MG63 (cell line): ENCODE results near the gene CD207. TPM values are rescaled to one million over a fixed set of nuclear protein-coding genes. Genes with fewer than 3 reads are reported as not detected.
"Not testable (repeated sequence)": the region's sequence is repeated elsewhere in the genome, so short reads cannot be mapped to it uniquely, and the experiment has no call there.

Experiments used
- DNase-seq: peaks from one replicate; pipeline ENCODE4 v3.0.0-alpha.2; 2020
- H3K27me3 ChIP-seq: fragments of 250-450 bp; sonication (Bioruptor Pico); 2 replicates; pipeline ENCODE4 v1.5.1; 2020; ENCODE audit warnings: mild to moderate bottlenecking, moderate library complexity
- H3K36me3 ChIP-seq: fragments of 250-450 bp; sonication (Bioruptor Pico); 2 replicates; pipeline ENCODE4 v1.5.1; 2020; ENCODE audit warnings: mild to moderate bottlenecking, moderate library complexity
- H3K4me3 ChIP-seq: fragments of 250-450 bp; sonication (Bioruptor Pico); 2 replicates; pipeline ENCODE4 v1.5.1; 2020; ENCODE audit warnings: mild to moderate bottlenecking, moderate library complexity
- H3K9me3 ChIP-seq: fragments of 250-450 bp; sonication (Bioruptor Pico); 2 replicates; pipeline ENCODE4 v1.5.1; 2020; ENCODE audit warnings: mild to moderate bottlenecking, moderate library complexity
- total RNA-seq: library from RNA; depleted of rRNA; stranded (reverse); fragments of >200 nt; shearing (Covaris generic); gene quantifications from 2 replicates; pipeline ENCODE4 v1.2.3, GENCODE V29; 2014; ENCODE audit warnings: low replicate concordance

Gene CD207
- total RNA-seq, 1 experiment from 2014 or later, result not detected

- Histone ChIP-seq H3K4me3 (no peak overlapping the region), H3K9me3 (no peaks in the 10 kb centered on the region), H3K27me3 (no peaks in the 10 kb centered on the region), H3K36me3 (no peaks in the 10 kb centered on the region)
- DNase-seq, result no peak
Observed at GRCh38 chr2:70807828-70808118, 27.8 kb downstream of the CD207 start.

DNA sequence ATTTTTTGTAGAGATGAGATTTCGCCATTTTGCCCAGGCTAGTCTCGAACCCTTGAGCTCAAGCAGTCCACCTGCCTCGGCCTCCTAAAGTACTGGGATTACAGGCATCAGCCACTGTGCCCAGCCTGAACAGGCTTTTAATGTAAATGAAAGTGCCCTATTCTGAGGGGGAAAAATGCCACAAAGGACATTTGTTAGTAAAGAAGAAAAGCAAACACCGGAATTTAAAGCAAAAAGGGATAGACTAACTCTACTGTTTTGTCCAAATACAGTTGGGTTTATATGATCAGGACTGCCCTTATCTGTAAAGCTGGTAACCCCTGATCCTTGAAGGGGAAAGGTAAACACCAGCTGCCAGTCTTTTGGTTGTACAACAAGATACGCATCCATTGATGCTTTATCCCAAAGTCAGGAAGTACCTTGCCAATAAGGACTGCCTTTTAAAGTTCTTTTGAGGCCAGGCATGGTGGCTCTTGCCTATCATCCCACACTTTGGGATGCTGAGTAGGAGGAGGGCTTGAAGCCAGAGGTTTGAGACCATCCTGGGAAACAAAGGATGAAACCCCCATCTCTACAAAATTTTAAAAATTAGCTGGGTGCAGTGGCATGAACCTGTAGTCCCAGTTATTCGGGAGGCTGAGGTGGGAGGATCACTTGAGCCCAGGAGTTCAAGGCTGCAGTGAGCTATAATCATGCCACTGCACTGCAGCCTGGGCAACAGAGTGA is 28.4 kb downstream of the CD207 start:
- Histone ChIP-seq H3K4me3 (no peak overlapping the region), H3K9me3 (no peaks in the 10 kb centered on the region), H3K27me3 (no peaks in the 10 kb centered on the region), H3K36me3 (no peaks in the 10 kb centered on the region)
- DNase-seq, result no peak

DNA sequence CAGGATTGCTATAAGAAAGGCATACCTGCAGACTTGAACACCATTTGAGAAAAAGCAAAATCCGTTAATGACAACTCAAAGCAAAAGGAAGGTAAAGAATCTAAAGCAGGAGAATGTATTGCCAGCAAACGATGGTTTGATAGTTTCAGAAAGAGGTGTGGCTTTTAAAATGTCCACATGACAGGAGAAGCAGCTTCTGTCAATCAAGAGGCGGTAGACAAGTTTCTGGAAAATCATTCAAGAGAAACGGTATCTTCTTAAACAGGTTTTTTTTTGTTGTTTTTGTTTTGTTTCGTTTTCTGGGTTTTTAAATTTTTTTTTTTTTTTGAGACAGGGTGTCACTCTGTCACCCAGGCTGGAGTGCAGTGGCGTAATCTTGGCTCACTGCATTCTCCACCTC is 29.0 kb downstream of the CD207 start:
- no peaks in the 10 kb centered on the region for H3K36me3 ChIP-seq
- no peaks in the 10 kb centered on the region for H3K27me3 ChIP-seq
- H3K4me3 ChIP-seq, result no peak overlapping the region
- DNase-seq, result no peak
- no peaks in the 10 kb centered on the region for H3K9me3 ChIP-seq

GRCh38 chr2:70806013-70806412 is 29.6 kb downstream of the CD207 start:
- H3K27me3 ChIP-seq, result no peaks in the 10 kb centered on the region

GRCh38 chr2:70801607-70802263 is 33.9 kb downstream of the CD207 start:
- no peak overlapping the region for H3K4me3 ChIP-seq
- no peaks in the 10 kb centered on the region for H3K9me3 ChIP-seq
- no peaks in the 10 kb centered on the region for H3K27me3 ChIP-seq
- DNase-seq, result no peak
- no peaks in the 10 kb centered on the region for H3K36me3 ChIP-seq

More at GRCh38 chr2:70806013-70806412, 29.6 kb downstream of the CD207 start:
- H3K9me3 ChIP-seq, result no peaks in the 10 kb centered on the region
- no peak for DNase-seq
- H3K4me3 ChIP-seq, result no peak overlapping the region
- H3K36me3 ChIP-seq, result no peaks in the 10 kb centered on the region

- H3K36me3 ChIP-seq, result no peaks in the 10 kb centered on the region
- no peak overlapping the region for H3K4me3 ChIP-seq
- no peaks in the 10 kb centered on the region for H3K27me3 ChIP-seq
- no peak for DNase-seq
- H3K9me3 ChIP-seq, result no peaks in the 10 kb centered on the region
Observed at GRCh38 chr2:70799706-70800105, 35.9 kb downstream of the CD207 start.

- H3K9me3 ChIP-seq, DNase-seq, H3K27me3 ChIP-seq, H3K36me3 ChIP-seq, H3K4me3 ChIP-seq: not testable (repeated sequence)
Observed at GRCh38 chr2:70797996-70798395, 37.6 kb downstream of the CD207 start.

DNA sequence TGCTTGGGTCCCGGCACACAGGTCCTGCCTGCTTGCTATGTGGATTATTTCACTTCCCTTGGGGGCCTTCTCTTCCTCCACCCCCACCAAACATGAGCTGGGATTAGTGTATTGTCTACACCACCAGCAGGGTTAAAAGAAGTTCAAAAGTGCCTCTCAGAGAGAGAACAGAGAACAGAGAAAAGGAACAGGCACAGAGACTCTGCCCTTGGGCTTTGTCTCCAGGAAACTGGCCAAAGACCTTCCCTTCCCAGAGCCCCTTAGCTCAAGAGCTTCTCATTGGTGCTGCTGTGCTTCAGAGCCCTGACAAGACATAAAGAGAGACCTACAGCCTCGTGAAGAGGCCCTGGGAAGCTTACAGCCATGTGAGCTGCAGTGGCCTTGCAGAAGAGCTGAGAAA is 38.1 kb downstream of the CD207 start:
- no peaks in the 10 kb centered on the region for H3K36me3 ChIP-seq
- no peaks in the 10 kb centered on the region for H3K27me3 ChIP-seq
- no peak for DNase-seq
- H3K4me3 ChIP-seq, result no peak overlapping the region
- no peaks in the 10 kb centered on the region for H3K9me3 ChIP-seq

DNA sequence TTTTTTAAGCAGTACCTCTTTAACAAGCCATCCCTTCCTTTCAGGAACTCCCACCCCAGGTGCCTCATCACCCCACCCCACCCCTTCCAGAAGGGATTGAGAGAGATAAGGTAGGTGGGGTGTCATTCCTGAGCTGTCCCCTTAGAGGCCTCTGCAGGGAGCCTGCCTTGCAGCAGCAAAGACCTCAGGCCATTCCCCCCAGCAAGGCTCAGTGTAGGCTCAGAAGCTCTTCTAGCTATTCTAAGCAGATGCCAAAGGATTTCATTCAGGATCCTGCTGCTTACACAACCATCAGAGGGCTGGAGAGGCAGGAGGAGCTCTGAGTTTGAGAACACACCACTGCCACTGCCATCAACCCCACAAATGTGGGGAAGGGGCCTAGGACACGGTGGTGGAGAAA is 39.4 kb downstream of the CD207 start:
- no peaks in the 10 kb centered on the region for H3K9me3 ChIP-seq
- DNase-seq, result no peak
- no peaks in the 10 kb centered on the region for H3K36me3 ChIP-seq
- no peak overlapping the region for H3K4me3 ChIP-seq
- no peaks in the 10 kb centered on the region for H3K27me3 ChIP-seq

GRCh38 chr2:70795164-70795995 is 40.2 kb downstream of the CD207 start:
- no peaks in the 10 kb centered on the region for H3K36me3 ChIP-seq
- H3K4me3 ChIP-seq, result no peak overlapping the region
- DNase-seq, result no peak
- H3K9me3 ChIP-seq, result no peaks in the 10 kb centered on the region
- no peaks in the 10 kb centered on the region; the same call in 1 of the 2 replicates for H3K27me3 ChIP-seq

GRCh38 chr2:70793450-70793849 is 42.2 kb downstream of the CD207 start:
- Histone ChIP-seq H3K36me3 (no peaks in the 10 kb centered on the region), H3K27me3 (peaks cover 11% of the 10 kb centered on the region), H3K9me3 (no peaks in the 10 kb centered on the region), H3K4me3 (no peak overlapping the region)
- no peak for DNase-seq

DNA sequence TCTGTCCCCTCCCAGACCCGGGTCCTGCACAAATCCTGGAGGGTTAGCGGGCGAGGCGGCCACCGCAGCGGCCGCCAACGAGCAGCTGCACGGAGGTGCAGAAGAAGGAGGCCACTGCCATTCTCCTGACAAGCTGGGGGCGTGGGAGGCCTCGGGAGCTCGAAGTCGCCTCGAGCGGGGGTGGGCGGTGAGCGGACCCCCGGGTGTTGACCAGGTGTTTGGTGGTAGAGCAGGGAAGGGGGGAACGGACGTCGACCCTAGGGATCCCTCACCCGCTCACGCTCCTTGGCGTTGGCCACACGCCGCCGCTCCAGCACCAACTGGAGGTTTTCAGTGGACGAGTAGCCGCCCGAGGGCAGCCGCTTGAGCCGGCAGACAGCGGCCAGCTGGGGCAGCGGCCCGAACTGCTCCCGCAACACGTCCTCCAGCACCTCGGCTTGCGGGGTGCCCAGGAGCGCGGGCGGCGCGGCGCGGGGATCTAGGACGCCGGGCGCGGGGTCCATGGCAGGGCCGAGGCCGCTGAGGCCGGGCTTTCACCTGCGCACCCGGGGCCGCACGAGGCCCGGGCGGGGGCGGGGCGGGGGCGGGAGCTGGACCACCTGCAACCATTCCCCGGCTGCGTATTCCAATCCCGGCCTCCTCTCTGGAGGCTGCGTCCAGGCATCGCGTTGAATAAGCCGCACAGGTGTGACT is 45.3 kb downstream of the CD207 start, which contains the start of gene FIGLA:
Gene FIGLA (minus strand): TSS at position 508 of the 693 bp plus-strand sequence. CDS start 5 bp downstream, at position 503.
- DNase-seq, result no peak
- peak within 1 kb of the TSS; percentile 16; the same call in 1 of the 2 replicates for H3K4me3 ChIP-seq
- no peaks in the 10 kb centered on the region for H3K9me3 ChIP-seq
- peaks cover 11% of the 10 kb centered on the region for H3K27me3 ChIP-seq
- H3K36me3 ChIP-seq, result no peaks in the 10 kb centered on the region

- Histone ChIP-seq H3K27me3 (peaks cover 11% of the 10 kb centered on the region), H3K9me3 (no peaks in the 10 kb centered on the region), H3K4me3 (peak overlapping the region; percentile 16; the same call in 1 of the 2 replicates), H3K36me3 (no peaks in the 10 kb centered on the region)
- DNase-seq, result peak; percentile 50
Observed at GRCh38 chr2:70789304-70790135, 46.1 kb downstream of the CD207 start.

DNA sequence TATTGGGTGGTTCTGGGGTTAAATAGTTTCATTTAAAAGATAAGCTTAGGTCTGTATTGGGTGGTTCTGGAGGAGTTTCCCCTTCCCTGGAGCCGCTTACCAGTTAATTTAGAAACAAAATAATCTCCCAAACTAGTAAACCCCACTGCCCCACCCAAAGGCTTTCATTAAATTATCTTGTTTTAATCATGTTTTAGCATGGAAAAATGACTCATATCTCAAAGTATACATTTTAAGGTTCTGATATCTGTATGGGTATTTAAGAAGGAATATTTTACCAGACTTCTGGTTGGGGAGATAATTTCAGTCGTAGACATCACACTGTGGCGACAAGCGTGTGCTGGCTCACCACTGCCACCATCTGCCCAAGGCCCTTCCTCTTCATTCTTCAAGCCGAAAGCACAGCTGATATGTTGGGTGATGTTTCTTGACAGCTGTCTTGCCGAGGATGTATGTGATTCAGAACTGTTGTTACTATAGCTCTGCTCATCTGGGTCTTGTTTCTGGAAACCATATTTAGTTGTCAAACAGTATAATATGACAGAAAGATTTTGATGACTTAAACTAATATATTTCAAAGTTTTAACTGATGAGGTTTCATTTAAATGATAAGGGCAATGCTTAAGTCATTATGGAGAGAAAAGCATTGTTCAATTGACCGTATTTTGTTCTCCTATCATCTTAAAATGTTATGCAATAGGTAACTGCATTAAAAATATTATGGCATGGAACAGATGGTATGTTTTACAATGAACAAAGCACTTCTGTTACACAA is 50.3 kb downstream of the CD207 start:
- Histone ChIP-seq H3K9me3 (no peaks in the 10 kb centered on the region), H3K36me3 (no peaks in the 10 kb centered on the region), H3K27me3 (peaks cover 11% of the 10 kb centered on the region), H3K4me3 (no peak overlapping the region)
- peak; percentile 38 for DNase-seq

- Histone ChIP-seq H3K27me3 (peaks cover 2% of the 10 kb centered on the region; the same call in 1 of the 2 replicates), H3K4me3 (no peak overlapping the region), H3K36me3 (no peaks in the 10 kb centered on the region), H3K9me3 (no peaks in the 10 kb centered on the region)
- no peak for DNase-seq
Observed at GRCh38 chr2:70784320-70784719, 51.3 kb downstream of the CD207 start.
